Neural cell (in vitro differentiated cells): ENCODE data around the gene PDE4D. TPM values are rescaled to one million over a fixed set of nuclear protein-coding genes. Genes with fewer than 3 reads are reported as not detected.

Experiments used
- H2AFZ ChIP-seq: fragments of 200-600, 300-800 bp; sonication (generic), shearing (Covaris generic); 2 replicates; pipeline ENCODE4 v1.6.0; 2014; ENCODE audit warnings: low read depth, mild to moderate bottlenecking, antibody characterized with exemption, low read length, moderate library complexity
- H3F3A ChIP-seq: fragments of 200-600 bp; shearing (Covaris generic); 2 replicates; pipeline ENCODE4 v1.6.1; 2016; ENCODE audit warnings: mild to moderate bottlenecking, moderate library complexity, mixed read lengths, antibody characterized with exemption, low read length; ENCODE audit not compliant: insufficient read depth, poor library complexity, severe bottlenecking
- H3K27ac ChIP-seq: fragments of 200-600, 300-800 bp; sonication (generic), shearing (Covaris generic); 2 replicates; pipeline ENCODE4 v1.5.1; 2014; ENCODE audit warnings: mild to moderate bottlenecking, low read length, moderate library complexity
- H3K27me3 ChIP-seq: fragments of 300-800, 200-600 bp; sonication (generic), shearing (Covaris generic); 2 replicates; pipeline ENCODE4 v1.6.0; 2014; ENCODE audit warnings: mild to moderate bottlenecking, low read depth, low read length, moderate library complexity; ENCODE audit not compliant: insufficient read depth
- H3K36me3 ChIP-seq: fragments of 300-800, 200-600 bp; sonication (generic), shearing (Covaris generic); 2 replicates; pipeline ENCODE4 v1.5.1; 2014; ENCODE audit warnings: mild to moderate bottlenecking, antibody characterized with exemption, low read length, moderate library complexity; ENCODE audit not compliant: insufficient read depth
- H3K4me2 ChIP-seq: fragments of 300-800, 200-600 bp; sonication (generic), shearing (Covaris generic); 2 replicates; pipeline ENCODE4 v1.6.0; 2014; ENCODE audit warnings: mild to moderate bottlenecking, low read length
- H3K4me3 ChIP-seq: fragments of 300-800, 200-600 bp; sonication (generic), shearing (Covaris generic); 2 replicates; pipeline ENCODE4 v1.5.1; 2014; ENCODE audit warnings: mild to moderate bottlenecking, low read length, moderate library complexity
- H3K79me2 ChIP-seq: fragments of 200-600 bp; shearing (Covaris generic); replicated peaks from 2 replicates; pipeline ENCODE4 v1.6.0; 2014; ENCODE audit warnings: mild to moderate bottlenecking, low read length, moderate library complexity; ENCODE audit not compliant: insufficient read depth
- H3K9ac ChIP-seq: fragments of 300-800, 200-600 bp; sonication (generic), shearing (Covaris generic); 2 replicates; pipeline ENCODE4 v1.6.1; 2016; ENCODE audit warnings: mild to moderate bottlenecking, low read length, mixed read lengths
- H3K9me2 ChIP-seq: fragments of 200-600 bp; shearing (Covaris generic); 2 replicates; pipeline ENCODE4 v1.6.1; 2016; ENCODE audit warnings: mild to moderate bottlenecking, low read length, mixed read lengths; ENCODE audit not compliant: insufficient read depth
- H3K9me3 ChIP-seq: fragments of 200-600, 300-800 bp; sonication (generic), shearing (Covaris generic); 2 replicates; pipeline ENCODE4 v1.6.1; 2016; ENCODE audit warnings: mild to moderate bottlenecking, mixed run types, low read length, moderate library complexity, mixed read lengths
- H4K20me1 ChIP-seq: fragments of 200-600 bp; shearing (Covaris generic); 2 replicates; pipeline ENCODE4 v1.6.1; 2016; ENCODE audit warnings: mild to moderate bottlenecking, mixed run types; ENCODE audit not compliant: insufficient read depth
- CTCF ChIP-seq: fragments of 450-650 bp; IDR thresholded peaks from 2 replicates; pipeline ENCODE4 v1.5.1; 2014; ENCODE audit warnings: antibody characterized with exemption, mild to moderate bottlenecking, moderate library complexity; ENCODE audit not compliant: poor library complexity, severe bottlenecking
- EP300 ChIP-seq: fragments of 450-650 bp; conservative IDR thresholded peaks from 2 replicates; pipeline ENCODE4 v1.6.1; 2014; ENCODE audit warnings: antibody characterized with exemption, mild to moderate bottlenecking, moderate library complexity; ENCODE audit not compliant: poor library complexity, severe bottlenecking
- EZH2 ChIP-seq: fragments of 200-600, 300-800 bp; shearing (Covaris generic), sonication (generic); IDR thresholded peaks from 2 replicates; pipeline ENCODE4 v1.6.1; 2014; ENCODE audit warnings: antibody characterized with exemption, low read length, borderline replicate concordance, mild to moderate bottlenecking; ENCODE audit not compliant: insufficient read depth, poor library complexity, severe bottlenecking
- MXI1 ChIP-seq: fragments of 450-650 bp; conservative IDR thresholded peaks from 2 replicates; pipeline ENCODE4 v1.6.1; 2014; ENCODE audit warnings: antibody characterized with exemption, mild to moderate bottlenecking; ENCODE audit not compliant: poor library complexity, severe bottlenecking
- POLR2AphosphoS5 ChIP-seq: IDR thresholded peaks from 2 replicates; pipeline ENCODE4 v1.6.1; 2012
- RAD21 ChIP-seq: fragments of 450-650 bp; conservative IDR thresholded peaks from 2 replicates; pipeline ENCODE4 v1.6.1; 2014; ENCODE audit warnings: antibody characterized with exemption, mild to moderate bottlenecking, moderate library complexity
- REST ChIP-seq: IDR thresholded peaks from 2 replicates; pipeline ENCODE4 v1.6.1; 2012; ENCODE audit warnings: borderline replicate concordance
- SMC3 ChIP-seq: fragments of 450-650 bp; conservative IDR thresholded peaks from 2 replicates; pipeline ENCODE4 v1.6.1; 2014; ENCODE audit warnings: antibody characterized with exemption, mild to moderate bottlenecking, moderate library complexity; ENCODE audit not compliant: poor library complexity
- TAF1 ChIP-seq: IDR thresholded peaks from 2 replicates; pipeline ENCODE4 v1.6.1; 2012; ENCODE audit warnings: low read depth
- polyA plus RNA-seq: library from polyadenylated mRNA; depleted of rRNA; stranded (reverse); fragments of >200 nt; gene quantifications from 2 replicates; pipeline ENCODE4 v1.2.3, GENCODE V29; 2014

Gene PDE4D
- polyA plus RNA-seq, 1 donor from 2014 or later, result 42.8 TPM

- H3K9me2 ChIP-seq, result no peaks in the 10 kb centered on the region
- no peak overlapping the region for H3K4me3 ChIP-seq
- no peaks in the 10 kb centered on the region for H3F3A ChIP-seq
- H3K36me3 ChIP-seq, result no peaks in the 10 kb centered on the region
- H3K9me3 ChIP-seq, result no peaks in the 10 kb centered on the region
- H2AFZ ChIP-seq, result no peak overlapping the region
- H3K27ac ChIP-seq, result no peak overlapping the region
- no peak overlapping the region for H3K4me2 ChIP-seq
- H3K27me3 ChIP-seq, result no peaks in the 10 kb centered on the region
- no peaks in the 10 kb centered on the region for H4K20me1 ChIP-seq
- no peak overlapping the region for H3K9ac ChIP-seq
- no peaks in the 10 kb centered on the region for H3K79me2 ChIP-seq
- TF ChIP-seq EZH2, result no peak
- no peak for TF ChIP-seq CTCF
- TF ChIP-seq POLR2AphosphoS5, result no peak
- no peak for TF ChIP-seq RAD21
- TF ChIP-seq TAF1, result no peak
- TF ChIP-seq MXI1, result no peak
- no peak for TF ChIP-seq REST
- TF ChIP-seq EP300, result no peak
- no peak for TF ChIP-seq SMC3
These were observed 966.3 kb downstream of the PDE4D start for GRCh38 chr5:58927181-58927580.

- Histone ChIP-seq H3F3A (no peaks in the 10 kb centered on the region), H3K9me3 (no peaks in the 10 kb centered on the region), H3K27me3 (no peaks in the 10 kb centered on the region), H3K4me3 (no peak overlapping the region), H2AFZ (no peak overlapping the region), H3K27ac (no peak overlapping the region), H3K36me3 (no peaks in the 10 kb centered on the region), H3K9ac (no peak overlapping the region), H3K4me2 (no peak overlapping the region), H4K20me1 (no peaks in the 10 kb centered on the region), H3K9me2 (no peaks in the 10 kb centered on the region), H3K79me2 (no peaks in the 10 kb centered on the region)
- no peak for TF ChIP-seq MXI1
- no peak for TF ChIP-seq CTCF
- no peak for TF ChIP-seq REST
- TF ChIP-seq EP300, result no peak
- no peak for TF ChIP-seq RAD21
- no peak for TF ChIP-seq TAF1
- no peak for TF ChIP-seq SMC3
- TF ChIP-seq EZH2, result no peak
- no peak for TF ChIP-seq POLR2AphosphoS5
These were observed 967.0 kb downstream of the PDE4D start for GRCh38 chr5:58926541-58926935.
